H9 (cell line): ENCODE data around the gene TESPA1. TPM values are rescaled to one million over a fixed set of nuclear protein-coding genes. Genes with fewer than 3 reads are reported as not detected.
"Not testable (repeated sequence)": the region's sequence is repeated elsewhere in the genome, so short reads cannot be mapped to it uniquely, and the experiment has no call there.

Experiments
- DNase-seq: peaks from one replicate; pipeline ENCODE4 v3.0.0-alpha.2; 2017
- H2AFZ ChIP-seq: one replicate; pipeline ENCODE4 v1.6.1; 2013; ENCODE audit warnings: mild to moderate bottlenecking, low read length, control low read depth, moderate library complexity
- H2AK5ac ChIP-seq: 2 replicates; pipeline ENCODE4 v1.6.1; 2013; ENCODE audit warnings: low read length, control low read depth, mixed read lengths; ENCODE audit not compliant: insufficient read length
- H2BK120ac ChIP-seq: one replicate; pipeline ENCODE4 v1.6.1; 2013; ENCODE audit warnings: low read depth, mild to moderate bottlenecking, low read length, control low read depth, inconsistent platforms; ENCODE audit not compliant: poor library complexity, severe bottlenecking
- H2BK12ac ChIP-seq: 2 replicates; pipeline ENCODE4 v1.6.1; 2013; ENCODE audit warnings: low read length, control low read depth, mixed read lengths, low read depth; ENCODE audit not compliant: insufficient read length
- H2BK15ac ChIP-seq: 2 replicates; pipeline ENCODE4 v1.6.1; 2013; ENCODE audit warnings: low read depth, low read length, control low read depth
- H2BK20ac ChIP-seq: one replicate; pipeline ENCODE4 v1.6.1; 2013; ENCODE audit warnings: low read depth, mild to moderate bottlenecking, low read length, control low read depth, inconsistent platforms; ENCODE audit not compliant: poor library complexity, severe bottlenecking
- H2BK5ac ChIP-seq: 2 replicates; pipeline ENCODE4 v1.6.1; 2013; ENCODE audit warnings: low read length, control low read depth, mixed read lengths; ENCODE audit not compliant: insufficient read length
- H3K14ac ChIP-seq: 2 replicates; pipeline ENCODE4 v1.6.1; 2013; ENCODE audit warnings: low read length, control low read depth; ENCODE audit not compliant: insufficient read depth
- H3K18ac ChIP-seq: 2 replicates; pipeline ENCODE4 v1.6.1; 2013; ENCODE audit warnings: low read depth, mild to moderate bottlenecking, mixed read lengths, low read length, control low read depth; ENCODE audit not compliant: insufficient read length
- H3K23ac ChIP-seq: 2 replicates; pipeline ENCODE4 v1.6.1; 2013; ENCODE audit warnings: low read length, control low read depth, mixed read lengths, low read depth; ENCODE audit not compliant: insufficient read length
- H3K23me2 ChIP-seq: 2 replicates; pipeline ENCODE4 v1.6.1; 2013; ENCODE audit warnings: low read depth, mild to moderate bottlenecking, mixed read lengths, low read length, control low read depth; ENCODE audit not compliant: insufficient read length, poor library complexity, severe bottlenecking
- H3K27ac ChIP-seq: 2 replicates; pipeline ENCODE4 v1.5.1; 2013; ENCODE audit warnings: low read length, control low read depth, mixed read lengths, low read depth; ENCODE audit not compliant: insufficient read length
- H3K27me3 ChIP-seq: 2 replicates; pipeline ENCODE4 v1.6.1; 2013; ENCODE audit warnings: low read length, control low read depth, inconsistent platforms; ENCODE audit not compliant: insufficient read depth
- H3K4ac ChIP-seq: 2 replicates; pipeline ENCODE4 v1.6.1; 2013; ENCODE audit warnings: low read depth, mild to moderate bottlenecking, control low read depth, inconsistent platforms, low read length, moderate library complexity
- H3K4me1 ChIP-seq: 2 replicates; pipeline ENCODE4 v1.6.1; 2013; ENCODE audit warnings: low read length, control low read depth, inconsistent platforms; ENCODE audit not compliant: insufficient read depth
- H3K4me2 ChIP-seq: 2 replicates; pipeline ENCODE4 v1.6.1; 2013; ENCODE audit warnings: low read length, control low read depth, mixed read lengths; ENCODE audit not compliant: insufficient read length, insufficient read depth
- H3K56ac ChIP-seq: 2 replicates; pipeline ENCODE4 v1.6.1; 2013; ENCODE audit warnings: low read depth, mild to moderate bottlenecking, mixed read lengths, low read length, control low read depth; ENCODE audit not compliant: insufficient read length
- H3K79me1 ChIP-seq: 2 replicates; pipeline ENCODE4 v1.6.1; 2013; ENCODE audit warnings: low read depth, mild to moderate bottlenecking, moderate library complexity, low read length, control low read depth, inconsistent platforms; ENCODE audit not compliant: insufficient read depth, poor library complexity, severe bottlenecking
- H3K79me2 ChIP-seq: 2 replicates; pipeline ENCODE4 v1.6.1; 2013; ENCODE audit warnings: low read length, control low read depth, inconsistent platforms; ENCODE audit not compliant: insufficient read depth
- H3K9ac ChIP-seq: 2 replicates; pipeline ENCODE4 v1.6.1; 2013; ENCODE audit warnings: low read length, control low read depth, mixed read lengths; ENCODE audit not compliant: insufficient read length; ENCODE audit errors: extremely low read depth
- H3K9me3 ChIP-seq: one replicate; pipeline ENCODE4 v1.6.1; 2013; ENCODE audit warnings: low read depth, low read length, inconsistent platforms; ENCODE audit not compliant: control insufficient read depth
- H3T11ph ChIP-seq: one replicate; pipeline ENCODE4 v1.6.1; 2013; ENCODE audit warnings: mild to moderate bottlenecking, low read length, control low read depth, inconsistent platforms
- H4K20me1 ChIP-seq: one replicate; pipeline ENCODE4 v1.6.1; 2013; ENCODE audit not compliant: control insufficient read depth, insufficient read length, insufficient read depth
- H4K5ac ChIP-seq: 2 replicates; pipeline ENCODE4 v1.6.1; 2013; ENCODE audit warnings: low read depth, mild to moderate bottlenecking, mixed read lengths, low read length, control low read depth; ENCODE audit not compliant: insufficient read length
- H4K8ac ChIP-seq: replicated peaks from 2 replicates; pipeline ENCODE4 v1.6.1; 2013; ENCODE audit warnings: low read length, control low read depth, mixed read lengths, low read depth; ENCODE audit not compliant: insufficient read length
- H4K91ac ChIP-seq: 2 replicates; pipeline ENCODE4 v1.6.1; 2013; ENCODE audit warnings: low read depth, mild to moderate bottlenecking, moderate library complexity, mixed read lengths, low read length, control low read depth; ENCODE audit not compliant: insufficient read length
- H3K27ac Mint-ChIP-seq, 3 experiments: 2 replicates in 2 of 3; 3 replicates in 1 of 3; pipeline ENCODE4 v1.8.0; 2020 to 2021; ENCODE audit warnings: mixed read lengths in 3 of 3, mild to moderate bottlenecking in 1 of 3, moderate library complexity in 1 of 3
- H3K27me3 Mint-ChIP-seq: 2 replicates; pipeline ENCODE4 v1.8.0; 2021; ENCODE audit warnings: low read depth, mild to moderate bottlenecking, moderate library complexity, mixed read lengths
- H3K36me3 Mint-ChIP-seq, 3 experiments: 2 replicates in 2 of 3; 3 replicates in 1 of 3; pipeline ENCODE4 v1.8.0; 2020 to 2021; ENCODE audit warnings: low read depth in 3 of 3, mixed read lengths in 3 of 3; ENCODE audit not compliant: insufficient read depth in 1 of 3
- H3K4me1 Mint-ChIP-seq, 2 experiments: 2 replicates each; pipeline ENCODE4 v1.8.0; 2020; ENCODE audit warnings: mixed read lengths in 2 of 2
- H3K4me3 Mint-ChIP-seq, 2 experiments: 2 replicates in 1 of 2; 3 replicates in 1 of 2; pipeline ENCODE4 v1.8.0; 2020 to 2021; ENCODE audit warnings: mild to moderate bottlenecking in 2 of 2, mixed read lengths in 2 of 2, moderate library complexity in 1 of 2
- H3K9me3 Mint-ChIP-seq, 2 experiments: 2 replicates in 1 of 2; 3 replicates in 1 of 2; pipeline ENCODE4 v1.8.0; 2020; ENCODE audit warnings: mild to moderate bottlenecking in 2 of 2, mixed read lengths in 2 of 2, moderate library complexity in 1 of 2
- WGBS: extraction: QIAGEN DNeasy Blood & Tissue Kit; methylation state at CpG from one replicate; pipeline ENCODE4 v1.1.7; 2013; ENCODE audit warnings: missing lambda C conversion rate, low lambda C conversion rate, mixed read lengths; ENCODE audit not compliant: insufficient read length; ENCODE audit errors: extremely low coverage; 5-methylcytosine and 5-hydroxymethylcytosine counted together
- total RNA-seq: library from RNA; stranded (reverse); gene quantifications from 2 replicates; pipeline ENCODE4 v1.2.1, GENCODE V29; 2021
- TF ChIP-seq, protein P1 (sequence below): fragments of 200-600 bp; sonication (generic); conservative IDR thresholded peaks from 3 replicates; pipeline ENCODE4 v1.8.0; 2021; ENCODE audit warnings: antibody characterized with exemption, mild to moderate bottlenecking

Gene TESPA1
- total RNA-seq, 1 experiment from 2014 or later, result not detected

GRCh38 chr12:54945082-54945481 is 39.5 kb downstream of the TESPA1 start:
- Histone ChIP-seq H2BK12ac (no peak overlapping the region), H3K4ac (no peak overlapping the region), H3K79me1 (no peaks in the 10 kb centered on the region), H3K27me3 (no peaks in the 10 kb centered on the region), H2BK15ac (no peak overlapping the region), H3K23ac (no peak overlapping the region), H3K79me2 (no peaks in the 10 kb centered on the region), H3K56ac (no peak overlapping the region), H3K9me3 (no peaks in the 10 kb centered on the region), H3K9ac (no peak overlapping the region), H2AFZ (no peak overlapping the region), H4K5ac (no peak overlapping the region), H3K23me2 (no peaks in the 10 kb centered on the region), H3K4me2 (no peak overlapping the region), H3K4me1 (no peaks in the 10 kb centered on the region; the same call in 1 of the 2 replicates), H3K27ac (no peak overlapping the region), H2BK20ac (no peak overlapping the region), H2BK5ac (no peak overlapping the region), H2BK120ac (no peak overlapping the region), H3T11ph (no peak overlapping the region), H4K20me1 (no peaks in the 10 kb centered on the region), H4K8ac (no peak overlapping the region), H2AK5ac (no peak overlapping the region), H3K18ac (no peak overlapping the region), H4K91ac (no peak overlapping the region), H3K14ac (no peak overlapping the region)
- Mint-ChIP-seq H3K36me3 (no peaks in the 10 kb centered on the region), H3K27me3 (peaks cover 3% of the 10 kb centered on the region), H3K9me3 (no peaks in the 10 kb centered on the region; a peak in 1 of 5 replicates), H3K4me3 (no peak overlapping the region), H3K27ac (no peak overlapping the region), H3K4me1 (peaks cover 30 to 38% of the 10 kb centered on the region in 2 experiments)
- no peak for DNase-seq
- no CpG with 5 or more reads among the region's 2 CpGs for WGBS
- TF ChIP-seq, protein P1, sequence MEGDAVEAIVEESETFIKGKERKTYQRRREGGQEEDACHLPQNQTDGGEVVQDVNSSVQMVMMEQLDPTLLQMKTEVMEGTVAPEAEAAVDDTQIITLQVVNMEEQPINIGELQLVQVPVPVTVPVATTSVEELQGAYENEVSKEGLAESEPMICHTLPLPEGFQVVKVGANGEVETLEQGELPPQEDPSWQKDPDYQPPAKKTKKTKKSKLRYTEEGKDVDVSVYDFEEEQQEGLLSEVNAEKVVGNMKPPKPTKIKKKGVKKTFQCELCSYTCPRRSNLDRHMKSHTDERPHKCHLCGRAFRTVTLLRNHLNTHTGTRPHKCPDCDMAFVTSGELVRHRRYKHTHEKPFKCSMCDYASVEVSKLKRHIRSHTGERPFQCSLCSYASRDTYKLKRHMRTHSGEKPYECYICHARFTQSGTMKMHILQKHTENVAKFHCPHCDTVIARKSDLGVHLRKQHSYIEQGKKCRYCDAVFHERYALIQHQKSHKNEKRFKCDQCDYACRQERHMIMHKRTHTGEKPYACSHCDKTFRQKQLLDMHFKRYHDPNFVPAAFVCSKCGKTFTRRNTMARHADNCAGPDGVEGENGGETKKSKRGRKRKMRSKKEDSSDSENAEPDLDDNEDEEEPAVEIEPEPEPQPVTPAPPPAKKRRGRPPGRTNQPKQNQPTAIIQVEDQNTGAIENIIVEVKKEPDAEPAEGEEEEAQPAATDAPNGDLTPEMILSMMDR, result no peak

GRCh38 chr12:54943292-54943691 is 41.3 kb downstream of the TESPA1 start:
- not testable (repeated sequence) for H2BK20ac ChIP-seq, H4K91ac ChIP-seq, H3K4ac ChIP-seq, H3T11ph ChIP-seq, H3K27me3 Mint-ChIP-seq, H3K4me2 ChIP-seq, H2AK5ac ChIP-seq, H3K23ac ChIP-seq, H3K9ac ChIP-seq, H3K79me1 ChIP-seq, H3K9me3 ChIP-seq, H2BK15ac ChIP-seq, H2BK120ac ChIP-seq, DNase-seq, H3K23me2 ChIP-seq, H2BK5ac ChIP-seq, H3K27ac Mint-ChIP-seq, H3K18ac ChIP-seq, H3K4me3 Mint-ChIP-seq, H2AFZ ChIP-seq, H3K27me3 ChIP-seq, H3K4me1 ChIP-seq, H3K27ac ChIP-seq, H2BK12ac ChIP-seq, H3K79me2 ChIP-seq, H3K56ac ChIP-seq, H3K36me3 Mint-ChIP-seq, H4K20me1 ChIP-seq, H3K9me3 Mint-ChIP-seq, H4K5ac ChIP-seq, H3K14ac ChIP-seq, H4K8ac ChIP-seq
- H3K4me1 Mint-ChIP-seq, result peaks cover 25 to 28% of the 10 kb centered on the region in 2 experiments
- no CpG with 5 or more reads among the region's 4 CpGs for WGBS
